Gastroesophageal sphincter (tissue), 3 donors: ENCODE results near the gene IL25.

ENCODE experiments used
- CTCF ChIP-seq, 4 experiments: fragments of 200-600 bp in 2 of 4; fragments of 450-650 bp in 2 of 4; sonication (generic) in 1 of 4; IDR thresholded peaks; one replicate each; pipeline ENCODE4 v1.5.1; 2017 to 2019; ENCODE audit warnings: antibody characterized with exemption in 4 of 4, mild to moderate bottlenecking in 2 of 4, moderate library complexity in 2 of 4
- POLR2A ChIP-seq, 2 donors: fragments of 450-650 bp; IDR thresholded peaks; one replicate each; pipeline ENCODE4 v1.6.1; 2017; ENCODE audit warnings: antibody characterized with exemption in 2 of 2, mild to moderate bottlenecking in 2 of 2, moderate library complexity in 1 of 2

- TF ChIP-seq CTCF (IDR thresholded peaks at IDR 0.05) (no peak), POLR2A (IDR thresholded peaks at IDR 0.05) (peak; percentile 62 to 65)
These were observed 6.7 kb upstream of the IL25 start for GRCh38 chr14:23365732-23366425.
